PC-9 (cell line): Measurements from ENCODE around the gene CKS1B.

Experiments used
- EZH2 ChIP-seq: fragments of 200-600 bp; sonication (generic); IDR thresholded peaks from 2 replicates; pipeline ENCODE4 v1.8.0; 2017; ENCODE audit warnings: antibody characterized with exemption, low read depth
- TF ChIP-seq, protein P1 (sequence below): fragments of 200-600 bp; sonication (generic); conservative IDR thresholded peaks from 2 replicates; pipeline ENCODE4 v1.6.1; 2017; ENCODE audit warnings: mixed run types, antibody characterized with exemption, mild to moderate bottlenecking, moderate library complexity

DNA sequence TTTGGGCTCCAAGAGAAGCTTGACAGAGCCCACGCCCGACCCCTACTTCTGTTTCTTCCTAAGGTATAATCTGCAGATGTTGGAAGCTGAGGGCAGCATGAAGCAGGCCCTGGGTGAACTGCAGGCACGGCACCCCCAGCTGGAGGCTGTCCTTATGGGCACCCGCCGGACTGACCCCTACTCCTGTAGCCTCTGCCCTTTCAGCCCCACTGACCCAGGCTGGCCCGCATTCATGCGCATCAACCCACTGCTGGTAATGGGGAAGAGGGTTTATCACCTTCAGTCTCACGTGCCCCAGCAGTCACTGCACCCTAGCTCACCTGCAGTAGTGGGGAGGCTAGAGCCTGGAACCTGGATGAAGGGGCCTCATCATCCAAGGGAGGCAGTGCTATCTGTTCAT, 15.8 kb downstream of the CKS1B start:
- TF ChIP-seq, protein P1, sequence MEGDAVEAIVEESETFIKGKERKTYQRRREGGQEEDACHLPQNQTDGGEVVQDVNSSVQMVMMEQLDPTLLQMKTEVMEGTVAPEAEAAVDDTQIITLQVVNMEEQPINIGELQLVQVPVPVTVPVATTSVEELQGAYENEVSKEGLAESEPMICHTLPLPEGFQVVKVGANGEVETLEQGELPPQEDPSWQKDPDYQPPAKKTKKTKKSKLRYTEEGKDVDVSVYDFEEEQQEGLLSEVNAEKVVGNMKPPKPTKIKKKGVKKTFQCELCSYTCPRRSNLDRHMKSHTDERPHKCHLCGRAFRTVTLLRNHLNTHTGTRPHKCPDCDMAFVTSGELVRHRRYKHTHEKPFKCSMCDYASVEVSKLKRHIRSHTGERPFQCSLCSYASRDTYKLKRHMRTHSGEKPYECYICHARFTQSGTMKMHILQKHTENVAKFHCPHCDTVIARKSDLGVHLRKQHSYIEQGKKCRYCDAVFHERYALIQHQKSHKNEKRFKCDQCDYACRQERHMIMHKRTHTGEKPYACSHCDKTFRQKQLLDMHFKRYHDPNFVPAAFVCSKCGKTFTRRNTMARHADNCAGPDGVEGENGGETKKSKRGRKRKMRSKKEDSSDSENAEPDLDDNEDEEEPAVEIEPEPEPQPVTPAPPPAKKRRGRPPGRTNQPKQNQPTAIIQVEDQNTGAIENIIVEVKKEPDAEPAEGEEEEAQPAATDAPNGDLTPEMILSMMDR, result no peak
- no peak for TF ChIP-seq EZH2
